Fibroblast of villous mesenchyme (primary cell): Measurements from ENCODE around the gene YBEY. TPM values are rescaled to one million over a fixed set of nuclear protein-coding genes. Genes with fewer than 3 reads are reported as not detected.

Source experiments
- DNase-seq: peaks from one replicate; pipeline ENCODE4 v3.0.0-alpha.2; 2010; ENCODE audit warnings: low read depth
- H3K4me3 ChIP-seq: 2 replicates; pipeline ENCODE4 v1.5.1; 2011; ENCODE audit warnings: low read depth, mild to moderate bottlenecking, low read length
- total RNA-seq: library from RNA; depleted of rRNA; stranded (reverse); fragments of >200 nt; gene quantifications from 2 replicates; pipeline ENCODE4 v1.2.3, GENCODE V29; 2012
- TF ChIP-seq, protein P1 (sequence below): IDR thresholded peaks from 2 replicates; pipeline ENCODE4 v1.5.1; 2012; ENCODE audit warnings: low read depth, mild to moderate bottlenecking, low read length; ENCODE audit not compliant: insufficient read depth

The YBEY gene
- total RNA-seq, 1 donor, result 10.4 TPM

GRCh38 chr21:46336603-46337002 lies 50.5 kb downstream of the YBEY start:
- no peak overlapping the region for H3K4me3 ChIP-seq
- no peak for DNase-seq
- TF ChIP-seq, protein P1, sequence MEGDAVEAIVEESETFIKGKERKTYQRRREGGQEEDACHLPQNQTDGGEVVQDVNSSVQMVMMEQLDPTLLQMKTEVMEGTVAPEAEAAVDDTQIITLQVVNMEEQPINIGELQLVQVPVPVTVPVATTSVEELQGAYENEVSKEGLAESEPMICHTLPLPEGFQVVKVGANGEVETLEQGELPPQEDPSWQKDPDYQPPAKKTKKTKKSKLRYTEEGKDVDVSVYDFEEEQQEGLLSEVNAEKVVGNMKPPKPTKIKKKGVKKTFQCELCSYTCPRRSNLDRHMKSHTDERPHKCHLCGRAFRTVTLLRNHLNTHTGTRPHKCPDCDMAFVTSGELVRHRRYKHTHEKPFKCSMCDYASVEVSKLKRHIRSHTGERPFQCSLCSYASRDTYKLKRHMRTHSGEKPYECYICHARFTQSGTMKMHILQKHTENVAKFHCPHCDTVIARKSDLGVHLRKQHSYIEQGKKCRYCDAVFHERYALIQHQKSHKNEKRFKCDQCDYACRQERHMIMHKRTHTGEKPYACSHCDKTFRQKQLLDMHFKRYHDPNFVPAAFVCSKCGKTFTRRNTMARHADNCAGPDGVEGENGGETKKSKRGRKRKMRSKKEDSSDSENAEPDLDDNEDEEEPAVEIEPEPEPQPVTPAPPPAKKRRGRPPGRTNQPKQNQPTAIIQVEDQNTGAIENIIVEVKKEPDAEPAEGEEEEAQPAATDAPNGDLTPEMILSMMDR, result no peak

DNA sequence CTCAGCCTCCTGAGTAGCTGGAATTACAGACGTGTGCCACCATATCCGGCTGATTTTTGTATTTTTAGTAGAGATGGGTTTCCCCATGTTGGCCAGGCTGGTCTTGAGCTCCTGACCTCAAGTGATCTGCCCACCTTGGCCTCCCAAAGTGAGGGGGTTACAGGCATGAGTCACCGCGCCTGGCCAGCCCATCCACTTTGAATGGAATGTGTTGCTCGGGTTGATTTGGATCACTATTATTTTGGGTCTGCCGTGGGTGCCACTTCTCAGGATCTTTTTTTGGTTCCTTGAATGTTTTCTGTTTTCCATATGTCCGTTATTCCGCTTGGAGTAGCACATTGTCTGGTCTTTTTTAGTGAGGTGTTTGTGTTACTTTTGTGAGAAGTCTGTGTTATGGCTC lies 54.9 kb downstream of the YBEY start:
- H3K4me3 ChIP-seq, result no peak overlapping the region
- TF ChIP-seq, protein P1, result no peak
- DNase-seq, result no peak

- TF ChIP-seq, protein P1, result no peak
- DNase-seq, result no peak
- H3K4me3 ChIP-seq, result no peak overlapping the region
These were observed 58.2 kb downstream of the YBEY start for GRCh38 chr21:46344219-46344915.

DNA sequence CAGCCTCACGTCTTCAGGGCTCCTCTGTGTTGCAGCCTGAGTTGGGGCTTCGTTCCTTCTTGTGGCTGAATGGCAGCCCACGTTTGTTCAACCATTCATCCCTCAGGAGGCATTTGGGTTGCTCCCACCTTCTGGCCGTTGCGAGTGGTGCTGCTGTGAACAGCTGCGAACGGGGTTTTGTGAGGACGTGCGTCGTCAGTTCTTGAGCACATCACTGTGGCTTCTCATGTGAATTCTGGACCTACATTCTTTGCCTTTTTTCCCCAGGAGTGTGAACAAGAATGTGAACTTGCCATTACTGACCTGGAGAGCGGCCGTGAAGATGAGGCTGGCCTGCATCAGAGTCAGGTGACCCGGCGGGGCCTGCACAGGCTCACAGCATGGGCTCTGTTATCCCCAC lies 59.7 kb downstream of the YBEY start:
- TF ChIP-seq, protein P1, result no peak
- DNase-seq, result no peak
- no peak overlapping the region for H3K4me3 ChIP-seq

DNA sequence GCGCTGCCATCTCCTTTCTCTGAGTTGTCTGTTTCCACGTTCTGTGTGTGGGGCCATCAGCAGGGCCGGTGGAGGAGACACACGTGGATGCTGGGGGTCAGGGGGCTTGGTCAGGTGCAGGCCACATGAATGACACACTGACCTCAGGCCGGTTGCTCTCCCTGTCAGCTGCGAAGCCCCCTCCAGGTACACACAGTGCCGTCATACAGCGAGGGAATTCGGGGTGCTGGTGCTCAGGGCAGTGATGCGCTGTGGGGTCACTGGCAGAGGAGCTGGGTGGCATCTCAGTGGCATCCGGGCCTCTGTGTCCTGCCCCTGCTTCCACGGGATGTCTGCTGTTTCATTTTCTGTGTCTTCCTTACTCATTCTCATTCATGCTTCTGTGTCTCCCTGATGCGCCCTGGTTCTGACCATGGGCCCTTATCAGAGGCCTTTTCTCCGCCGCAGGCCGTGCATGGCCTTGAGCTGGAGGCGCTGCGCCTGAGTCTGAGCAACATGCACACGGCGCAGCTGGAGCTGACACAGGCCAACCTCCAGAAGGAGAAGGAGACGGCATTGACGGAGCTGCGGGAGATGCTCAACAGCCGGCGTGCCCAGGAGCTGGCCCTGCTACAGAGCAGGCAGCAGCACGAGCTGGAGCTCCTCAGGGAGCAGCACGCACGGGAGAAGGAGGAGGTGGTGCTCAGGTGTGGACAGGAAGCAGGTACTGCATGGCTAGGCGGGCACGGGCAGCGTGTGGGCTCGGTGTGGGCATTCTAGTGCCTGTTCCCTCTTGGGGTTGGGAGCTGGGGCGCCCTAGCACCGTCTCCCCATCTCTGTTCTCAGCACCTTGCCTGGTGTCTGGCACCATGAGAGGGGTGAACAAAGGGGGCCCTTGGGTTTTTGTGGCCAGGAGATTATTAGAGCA lies 60.4 kb downstream of the YBEY start:
- no peak overlapping the region for H3K4me3 ChIP-seq
- no peak for DNase-seq
- TF ChIP-seq, protein P1, result no peak

- TF ChIP-seq, protein P1, result no peak
- H3K4me3 ChIP-seq, result no peak overlapping the region
- no peak for DNase-seq
These were observed 61.0 kb downstream of the YBEY start for GRCh38 chr21:46347203-46347550.

Other genes with a start within 250 kb of the YBEY start
- gene COL6A2, start 188.2 kb upstream of the YBEY start, total RNA-seq, result 487 and 812 TPM in 2 replicates
- under 0.01 and 0.43 TPM in 2 replicates for gene FTCD, start 130.8 kb upstream of the YBEY start, total RNA-seq
- gene SPATC1L, start 101.9 kb upstream of the YBEY start, total RNA-seq, result 5.8 and 9.5 TPM in 2 replicates
- gene LSS, start 57.6 kb upstream of the YBEY start, total RNA-seq, result 139 and 182 TPM in 2 replicates
- gene MCM3AP, start 731 bp upstream of the YBEY start, total RNA-seq, result 60.9 and 67.6 TPM in 2 replicates
- 5.5 and 5.6 TPM in 2 replicates for gene C21orf58, start 37.5 kb downstream of the YBEY start, total RNA-seq
- 21.6 and 23.8 TPM in 2 replicates for gene PCNT, start 37.8 kb downstream of the YBEY start, total RNA-seq
- 25.1 and 32.0 TPM in 2 replicates for gene DIP2A, start 172.5 kb downstream of the YBEY start, total RNA-seq